Activated T-cell treated with anti-CD3 and anti-CD28 coated beads for 48 hours (primary cell): ENCODE data around the gene TSEN34.
"Not testable (repeated sequence)": the region's sequence is repeated elsewhere in the genome, so short reads cannot be mapped to it uniquely, and the experiment has no call there.

Experiments
- DNase-seq: peaks from one replicate; pipeline ENCODE4 v3.0.0-alpha.2; 2020; ENCODE audit warnings: low read depth

Gene TSEN34

GRCh38 chr19:54188215-54188871 is 2.8 kb upstream of the TSEN34 start:
- DNase-seq = peak; percentile 44

GRCh38 chr19:54189145-54189734 is 1.9 kb upstream of the TSEN34 start, which contains the start of gene MBOAT7:
TSS of gene MBOAT7 (minus strand) at chr19:54189580. CDS start at chr19:54188508, 1,072 bp downstream.
- no peak for DNase-seq

- DNase-seq = peak; percentile 100
Observed at GRCh38 chr19:54189735-54190502, 1.2 kb upstream of the TSEN34 start.

GRCh38 chr19:54190503-54191010 is 551 bp upstream of the TSEN34 start:
- peak; percentile 100 for DNase-seq

- DNase-seq = no peak
Observed at GRCh38 chr19:54191811-54192453, 824 bp downstream of the TSEN34 start.

GRCh38 chr19:54193011-54193410 is 1.9 kb downstream of the TSEN34 start:
- DNase-seq = no peak

GRCh38 chr19:54194463-54194862 is 3.4 kb downstream of the TSEN34 start:
- DNase-seq = not testable (repeated sequence)

GRCh38 chr19:54196536-54196935 is 5.4 kb downstream of the TSEN34 start:
- no peak for DNase-seq

- no peak for DNase-seq
Observed at GRCh38 chr19:54197121-54197520, 6.0 kb downstream of the TSEN34 start.

GRCh38 chr19:54199401-54199800 is 8.3 kb downstream of the TSEN34 start:
- no peak for DNase-seq

GRCh38 chr19:54201172-54201701 is 10.1 kb downstream of the TSEN34 start:
- no peak for DNase-seq

GRCh38 chr19:54201980-54202379 is 10.9 kb downstream of the TSEN34 start:
- no peak for DNase-seq

GRCh38 chr19:54203151-54203611 is 12.1 kb downstream of the TSEN34 start:
- no peak for DNase-seq

GRCh38 chr19:54204767-54205468 is 13.8 kb downstream of the TSEN34 start:
- no peak for DNase-seq

GRCh38 chr19:54206030-54206830 is 15.1 kb downstream of the TSEN34 start:
- no peak for DNase-seq

- no peak for DNase-seq
Observed at GRCh38 chr19:54206831-54207177, 15.7 kb downstream of the TSEN34 start.

GRCh38 chr19:54207193-54207592 is 16.1 kb downstream of the TSEN34 start:
- DNase-seq = not testable (repeated sequence)

- no peak for DNase-seq
Observed at GRCh38 chr19:54207676-54207982, 16.5 kb downstream of the TSEN34 start.

- DNase-seq = peak; percentile 62
Observed at GRCh38 chr19:54207983-54208783, 17.1 kb downstream of the TSEN34 start.

GRCh38 chr19:54208784-54209057 is 17.6 kb downstream of the TSEN34 start:
- no peak for DNase-seq
